Kidney (tissue), 14 donors: ENCODE results near the gene RAD51B. TPM values are rescaled to one million over a fixed set of nuclear protein-coding genes. Genes with fewer than 3 reads are reported as not detected.

Experiments
- DNase-seq, 5 donors: peaks; one replicate each; pipeline ENCODE4 v3.0.0-alpha.2; 2013 to 2020
- FAIRE-seq: peaks from 2 replicates; lab custom pipeline; 2012; peaks lifted over from hg19 to GRCh38; lab: Jason Lieb, UNC
- H3K27ac ChIP-seq, 2 donors: one replicate each; pipeline ENCODE4 v1.7.0; 2013; ENCODE audit warnings: low read depth in 2 of 2, low read length in 2 of 2, inconsistent platforms in 1 of 2
- H3K27me3 ChIP-seq: one replicate; pipeline ENCODE4 v1.7.1; 2013; ENCODE audit warnings: low read length, inconsistent platforms; ENCODE audit not compliant: control insufficient read depth, insufficient read depth
- H3K36me3 ChIP-seq, 3 donors: one replicate each; pipeline versions ENCODE4 v1.7.0 to v1.7.1; 2013; ENCODE audit warnings: low read length in 3 of 3, control low read depth in 1 of 3, inconsistent platforms in 1 of 3; ENCODE audit not compliant: insufficient read depth in 3 of 3, control insufficient read depth in 2 of 3
- H3K4me1 ChIP-seq, 3 donors: one replicate each; pipeline versions ENCODE4 v1.7.0 to v1.7.1; 2013; ENCODE audit warnings: low read length in 3 of 3, inconsistent platforms in 1 of 3, low read depth in 1 of 3; ENCODE audit not compliant: control insufficient read depth in 2 of 3, insufficient read depth in 2 of 3
- H3K4me3 ChIP-seq, 3 donors: one replicate each; pipeline versions ENCODE4 v1.7.0 to v1.8.1; 2013; ENCODE audit warnings: low read length in 3 of 3, control low read depth in 1 of 3, inconsistent platforms in 1 of 3
- H3K9ac ChIP-seq, 3 donors: one replicate each; pipeline versions ENCODE4 v1.7.0 to v1.7.1; 2013; ENCODE audit warnings: low read length in 3 of 3, control low read depth in 1 of 3, inconsistent platforms in 1 of 3
- H3K9me3 ChIP-seq, 3 donors: one replicate each; pipeline versions ENCODE4 v1.7.0 to v1.7.1; 2013; ENCODE audit warnings: low read length in 3 of 3, control low read depth in 1 of 3, inconsistent platforms in 1 of 3; ENCODE audit not compliant: control insufficient read depth in 2 of 3, insufficient read depth in 1 of 3
- intact Hi-C: fragments of 100-400 bp; cut with DNase I; formaldehyde crosslinking; loops from one replicate; pipeline ENCODE4 v1.11.1; 2022
- polyA plus RNA-seq: library from polyadenylated mRNA; stranded (reverse); fragments of 350-450 nt; fragmentation: Illumina TruSeq; extraction: RNeasy Lipid Tissue Mini Kit (QIAGEN cat#74804); gene quantifications from one replicate; pipeline ENCODE4 v1.2.3, GENCODE V29; 2014; ENCODE audit warnings: low read depth, low replicate concordance; ENCODE audit not compliant: insufficient read depth
- total RNA-seq: library from RNA; stranded (reverse); fragmentation: NEBNext Ultra II Directional; extraction: Animal tissue kit (Norgen Biotek cat#: 25700); gene quantifications from one replicate; pipeline ENCODE4 v1.2.1, GENCODE V29; 2021
- TF ChIP-seq, protein P1 (sequence below): IDR thresholded peaks from 3 replicates; pipeline ENCODE4 v1.5.1; 2012; ENCODE audit warnings: mild to moderate bottlenecking, moderate library complexity, borderline replicate concordance; ENCODE audit not compliant: insufficient read depth; ENCODE audit errors: extremely low read depth
- donor health status: control.
- donor health status: control.
- donor health status: control.
- donor health status: control.
- donor health status: control.
- donor health status: DM: yes; HTN: yes; CAD: no.
- donor health status: Normal renal cell carcinoma (clear cell type).

RAD51B gene
- total and polyA plus RNA-seq, 2 donors from 2014 or later = 6.9 to 18.0 TPM

GRCh38 chr14:67962215-67962644 is 142.7 kb downstream of the RAD51B start:
- Histone ChIP-seq H3K27ac (no peak overlapping the region), H3K4me1 (peaks cover 0 to 2% (median 0%) of the 10 kb centered on the region in 3 donors), H3K27me3 (no peaks in the 10 kb centered on the region), H3K36me3 (no peaks in the 10 kb centered on the region), H3K4me3 (no peak overlapping the region), H3K9ac (no peak overlapping the region), H3K9me3 (no peaks in the 10 kb centered on the region)
- DNase-seq (no peak), FAIRE-seq (no peak)
- intact Hi-C loops = no loop called here
- TF ChIP-seq, protein P1, sequence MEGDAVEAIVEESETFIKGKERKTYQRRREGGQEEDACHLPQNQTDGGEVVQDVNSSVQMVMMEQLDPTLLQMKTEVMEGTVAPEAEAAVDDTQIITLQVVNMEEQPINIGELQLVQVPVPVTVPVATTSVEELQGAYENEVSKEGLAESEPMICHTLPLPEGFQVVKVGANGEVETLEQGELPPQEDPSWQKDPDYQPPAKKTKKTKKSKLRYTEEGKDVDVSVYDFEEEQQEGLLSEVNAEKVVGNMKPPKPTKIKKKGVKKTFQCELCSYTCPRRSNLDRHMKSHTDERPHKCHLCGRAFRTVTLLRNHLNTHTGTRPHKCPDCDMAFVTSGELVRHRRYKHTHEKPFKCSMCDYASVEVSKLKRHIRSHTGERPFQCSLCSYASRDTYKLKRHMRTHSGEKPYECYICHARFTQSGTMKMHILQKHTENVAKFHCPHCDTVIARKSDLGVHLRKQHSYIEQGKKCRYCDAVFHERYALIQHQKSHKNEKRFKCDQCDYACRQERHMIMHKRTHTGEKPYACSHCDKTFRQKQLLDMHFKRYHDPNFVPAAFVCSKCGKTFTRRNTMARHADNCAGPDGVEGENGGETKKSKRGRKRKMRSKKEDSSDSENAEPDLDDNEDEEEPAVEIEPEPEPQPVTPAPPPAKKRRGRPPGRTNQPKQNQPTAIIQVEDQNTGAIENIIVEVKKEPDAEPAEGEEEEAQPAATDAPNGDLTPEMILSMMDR = no peak

GRCh38 chr14:67963545-67963944 is 144.0 kb downstream of the RAD51B start:
- Histone ChIP-seq H3K36me3 (no peaks in the 10 kb centered on the region), H3K27ac (no peak overlapping the region), H3K4me1 (peaks cover 0 to 2% (median 0%) of the 10 kb centered on the region in 3 donors), H3K27me3 (no peaks in the 10 kb centered on the region), H3K9me3 (no peaks in the 10 kb centered on the region), H3K4me3 (no peak overlapping the region), H3K9ac (no peak overlapping the region)
- TF ChIP-seq, protein P1 = no peak
- DNase-seq = no peak
- intact Hi-C loops = no loop called here
- FAIRE-seq = no peak

DNA sequence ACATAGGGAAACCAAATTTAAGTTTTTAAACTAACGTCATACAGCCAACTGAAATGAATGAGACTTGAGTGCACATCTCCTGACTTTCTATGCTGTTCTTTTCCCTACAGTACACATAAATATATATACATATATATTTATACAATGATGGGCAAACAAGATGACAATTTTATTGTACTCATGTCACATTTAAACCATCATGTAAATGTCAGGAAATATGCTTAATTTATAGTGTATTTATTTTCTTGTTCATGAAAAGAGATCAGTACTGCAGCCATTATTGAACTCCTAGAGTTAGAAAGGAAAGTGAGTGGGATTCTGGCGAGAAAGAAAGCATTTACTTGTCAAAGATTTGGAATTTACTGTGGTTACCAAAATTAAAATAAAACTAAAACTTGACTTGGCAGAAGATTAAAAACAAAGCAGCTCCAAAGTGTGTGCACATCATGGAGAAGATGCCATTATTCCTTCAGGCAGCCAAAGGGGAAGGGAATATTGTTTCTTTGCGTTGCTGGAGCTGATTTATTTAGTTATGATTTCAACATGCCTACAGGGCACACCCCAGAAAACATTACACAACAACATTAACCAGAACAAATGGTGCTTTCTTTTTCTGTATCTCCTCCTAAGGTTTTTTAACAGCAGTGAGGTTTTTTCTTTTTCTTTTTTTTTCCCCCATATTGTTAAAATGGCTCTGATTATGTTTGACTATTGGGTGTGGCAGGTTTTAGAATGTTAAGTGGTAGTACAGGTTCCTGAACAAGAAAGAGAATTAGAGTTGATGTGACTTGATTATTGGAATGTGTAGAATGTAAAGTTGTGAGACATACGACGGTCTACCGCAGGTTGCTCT is 144.6 kb downstream of the RAD51B start:
- FAIRE-seq (no peak), DNase-seq (no peak)
- H3K27me3 ChIP-seq = no peaks in the 10 kb centered on the region
- no peak overlapping the region for H3K9ac ChIP-seq
- TF ChIP-seq, protein P1 = no peak
- H3K36me3 ChIP-seq = no peaks in the 10 kb centered on the region
- no peaks in the 10 kb centered on the region for H3K9me3 ChIP-seq
- H3K4me1 ChIP-seq = peaks cover 0 to 2% (median 0%) of the 10 kb centered on the region in 3 donors
- H3K4me3 ChIP-seq = no peak overlapping the region
- no peak overlapping the region for H3K27ac ChIP-seq
- intact Hi-C loops = no loop called here
